HG03521 (cell line): Measurements from ENCODE around the gene JPH4.
"Not testable (repeated sequence)": the region's sequence is repeated elsewhere in the genome, so short reads cannot be mapped to it uniquely, and the experiment has no call there.

ENCODE experiments used
- ATAC-seq: cut with Tn5 transposase; IDR thresholded peaks from one replicate; pipeline ENCODE4 v1.9.1; 2021; ENCODE audit warnings: mild to moderate bottlenecking, moderate library complexity; ENCODE audit not compliant: unreplicated experiment

Gene JPH4

DNA sequence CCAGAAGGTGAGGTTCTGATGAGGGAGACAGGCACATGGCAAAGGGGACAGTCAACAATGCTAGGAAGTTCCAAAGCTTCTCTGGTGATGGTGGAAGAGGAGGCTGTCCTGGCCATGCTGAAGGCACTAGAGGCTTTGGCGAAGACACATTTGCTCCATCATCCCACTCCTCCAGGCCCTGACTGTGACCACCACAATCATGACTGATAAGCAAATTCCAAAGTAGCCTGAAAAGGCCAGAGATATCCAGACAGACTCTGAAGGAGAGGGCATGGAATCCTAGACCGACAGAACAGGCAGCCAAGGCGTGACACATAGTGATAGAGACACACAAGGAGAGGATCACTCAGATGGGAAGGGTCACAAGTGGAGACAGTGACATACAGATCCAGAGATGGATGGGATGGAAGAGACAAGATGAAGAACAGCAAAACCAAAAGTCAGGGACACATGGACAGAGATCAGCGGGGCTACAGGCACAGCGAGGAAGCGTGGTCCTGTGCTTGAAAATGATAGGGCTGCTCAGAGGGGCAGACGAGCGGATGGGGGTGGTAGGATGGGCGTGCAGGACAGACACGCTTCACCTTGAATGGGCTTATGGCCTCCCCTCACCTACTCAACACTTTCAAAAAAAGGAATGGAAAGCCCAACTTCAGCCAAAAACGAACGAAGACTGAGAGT, 28.3 kb downstream of the JPH4 start:
- no peak for ATAC-seq

DNA sequence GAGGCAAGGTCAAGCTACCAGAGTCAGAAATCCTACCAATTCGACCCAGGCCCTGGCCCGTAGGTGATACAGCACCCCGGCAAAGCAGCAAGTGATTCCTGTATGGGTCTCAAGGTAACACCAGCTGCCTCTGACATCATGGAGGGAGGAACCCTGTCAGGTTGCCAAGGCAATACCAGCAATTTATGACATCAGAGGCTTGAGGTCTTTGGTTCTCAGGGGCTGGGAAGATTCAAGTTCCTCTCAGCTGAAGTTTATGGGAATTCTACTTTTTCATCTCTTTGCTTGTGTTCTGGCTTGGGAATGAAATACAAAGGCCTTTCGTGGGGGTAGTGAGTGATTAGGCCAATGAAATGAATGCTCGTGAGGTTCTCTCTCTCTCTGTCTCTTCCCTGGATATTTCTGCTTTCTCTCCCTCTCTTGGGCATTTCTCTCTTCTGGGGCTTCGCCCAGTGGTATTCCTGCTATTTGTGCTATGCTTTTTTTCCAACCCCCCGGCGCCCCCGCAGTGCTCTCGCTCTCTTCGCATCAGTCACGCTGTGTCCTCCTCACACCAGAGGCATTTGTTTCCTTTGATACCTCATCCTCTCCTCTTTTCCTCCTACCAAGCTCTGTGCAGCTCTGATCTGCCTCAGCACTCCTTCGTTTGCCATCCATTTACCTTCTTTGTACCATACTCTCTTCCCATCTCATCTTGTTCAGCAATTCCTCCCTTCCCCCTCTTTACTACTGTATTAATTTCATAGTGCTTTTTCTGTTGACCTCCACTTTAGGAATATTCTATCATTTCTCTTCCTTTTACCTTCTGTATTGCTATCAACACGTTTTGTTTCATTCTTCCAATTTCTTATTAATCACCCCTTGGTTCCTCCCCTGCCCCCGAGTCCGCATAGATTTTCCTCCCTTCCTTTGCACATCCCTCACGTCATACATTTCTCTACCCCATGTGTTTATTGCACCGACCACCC, 30.0 kb downstream of the JPH4 start:
- ATAC-seq: no peak

DNA sequence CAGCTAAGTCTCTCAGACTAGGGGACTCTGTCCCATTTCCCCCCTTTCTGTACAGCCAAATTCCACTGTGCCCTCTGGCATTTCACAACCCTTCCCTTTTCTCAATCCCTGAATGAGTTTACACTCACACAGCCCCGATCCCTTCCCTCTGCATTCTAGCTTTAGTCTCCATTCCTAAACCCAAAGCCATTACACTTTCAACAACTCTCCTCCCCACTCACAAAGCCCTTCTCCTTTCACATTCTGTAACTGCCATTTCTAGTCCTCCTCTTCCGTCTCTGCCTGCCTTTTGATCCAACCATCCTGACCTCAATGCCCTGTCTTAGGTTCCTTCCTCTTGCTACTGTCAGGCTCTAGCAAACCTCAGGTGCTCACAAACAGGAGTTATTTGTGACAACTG, 30.7 kb downstream of the JPH4 start:
- ATAC-seq: no peak

DNA sequence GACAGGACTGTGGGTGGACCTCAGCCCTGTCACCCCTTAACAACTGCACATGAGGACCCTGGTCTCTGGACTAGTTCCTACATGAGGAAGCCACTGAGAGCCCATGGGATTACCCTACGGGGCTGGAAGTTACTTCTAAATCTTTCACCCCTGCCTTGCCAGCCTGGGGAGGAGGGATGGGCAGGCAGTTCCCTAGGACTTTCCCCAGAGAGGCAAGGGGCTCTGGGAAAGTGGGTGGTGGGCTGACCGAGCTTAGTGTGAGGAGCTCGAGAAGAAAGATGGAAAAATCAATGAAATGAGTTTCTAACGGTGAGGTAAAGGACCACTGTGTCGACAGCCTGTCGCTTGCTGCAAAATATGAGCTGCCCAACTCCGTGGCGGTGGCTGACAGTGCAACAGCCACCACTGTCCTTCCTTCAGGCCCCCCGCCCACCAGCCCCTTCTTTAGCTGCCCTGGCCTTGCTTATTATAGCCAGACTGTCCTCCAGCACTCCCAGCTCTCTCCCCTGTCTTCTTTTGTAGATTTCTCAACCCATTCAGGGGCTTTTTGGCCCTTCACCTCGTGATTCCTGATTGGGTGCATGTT, 32.0 kb downstream of the JPH4 start:
- no peak for ATAC-seq

DNA sequence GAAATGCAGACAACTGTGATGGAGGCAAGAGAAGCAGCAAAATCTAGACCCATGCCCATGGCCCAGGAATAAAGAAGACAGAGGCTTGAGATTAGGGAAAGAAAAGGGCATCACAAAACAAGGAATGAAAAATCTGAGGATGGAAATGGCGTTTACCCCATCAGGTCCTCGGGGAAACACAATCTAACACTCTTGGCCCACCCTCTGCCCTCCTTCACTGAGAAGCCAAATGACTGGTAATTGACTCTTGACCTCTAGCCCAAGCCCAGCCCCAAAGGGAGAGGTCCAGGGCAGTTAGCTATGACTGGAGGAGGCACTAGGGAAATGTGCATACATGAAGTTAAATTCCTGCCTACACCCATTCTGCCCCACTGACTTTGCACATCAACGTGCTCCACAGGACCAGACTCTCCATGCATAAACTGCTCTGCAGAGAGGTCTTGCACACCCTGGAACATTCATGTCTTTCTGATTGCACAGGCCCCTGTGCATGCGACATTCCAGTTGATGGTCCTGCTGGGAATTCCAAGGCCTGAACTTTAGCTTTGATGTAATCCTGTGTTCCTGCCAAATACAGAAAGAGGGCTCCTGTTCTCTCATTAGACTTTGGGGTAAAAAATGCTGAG, 32.7 kb downstream of the JPH4 start:
- ATAC-seq: no peak

DNA sequence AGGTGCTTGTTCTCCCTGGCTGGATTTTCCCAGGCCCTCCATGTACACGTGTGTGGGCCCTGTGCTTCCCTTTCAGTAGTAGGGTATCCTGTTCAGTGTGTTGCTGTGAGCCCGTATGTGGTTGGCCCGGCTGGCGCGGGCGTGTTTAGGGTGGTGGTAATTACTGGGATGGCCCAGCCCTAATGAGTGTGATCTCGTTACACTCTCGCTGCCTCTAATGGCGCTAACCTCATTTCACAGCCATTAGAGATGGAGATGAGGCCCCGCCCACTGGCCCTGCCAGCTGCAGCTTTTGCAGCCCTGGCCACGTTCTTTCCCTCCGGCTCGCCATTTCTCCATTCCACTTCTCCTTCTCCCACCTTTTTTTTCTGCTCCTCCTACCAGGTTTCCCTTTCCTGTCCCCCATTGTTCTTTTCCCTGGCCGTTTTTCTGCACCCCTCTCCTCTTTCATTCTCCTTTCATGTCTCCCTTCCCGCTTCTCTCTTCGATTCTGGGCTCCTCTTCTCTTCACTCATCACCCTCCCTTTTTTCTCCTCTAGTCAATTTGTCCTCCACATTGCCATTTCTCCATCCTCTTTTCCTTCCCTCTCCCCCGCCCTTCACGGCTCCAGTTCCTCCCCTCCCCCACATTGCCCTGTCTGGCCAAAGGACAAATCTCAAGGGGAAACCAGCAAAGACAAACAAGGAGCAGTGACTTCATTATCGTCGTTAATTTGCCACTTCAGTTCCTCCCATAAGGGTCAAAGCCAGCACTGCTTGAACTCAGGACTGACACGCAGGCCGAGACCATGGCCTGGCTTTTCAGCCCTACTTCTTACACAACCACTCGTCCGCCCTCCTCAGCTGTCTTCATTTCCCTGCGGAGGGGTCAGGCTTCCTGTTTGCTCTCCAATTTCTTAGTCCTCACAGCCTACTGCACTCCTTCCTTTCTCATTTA, 33.8 kb downstream of the JPH4 start:
- no peak for ATAC-seq

DNA sequence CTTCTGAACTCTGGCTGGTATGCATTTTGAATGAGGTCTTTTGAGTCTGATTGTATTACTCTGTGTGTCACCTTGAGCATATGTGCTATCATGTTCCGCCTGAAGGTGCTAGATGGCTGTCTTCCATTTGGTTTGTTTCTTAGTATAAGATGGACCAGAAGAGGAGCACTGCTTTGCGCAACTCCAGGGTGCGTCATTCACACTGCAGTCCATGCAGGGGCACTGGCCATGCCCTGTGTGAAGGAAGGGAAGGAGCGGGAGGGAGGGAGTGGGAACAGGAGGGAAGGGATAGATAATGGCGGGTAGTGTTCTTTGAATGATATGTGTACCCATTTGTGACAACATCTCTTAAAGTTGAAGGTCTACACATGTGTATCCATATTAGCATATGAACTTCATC, 35.2 kb downstream of the JPH4 start:
- no peak for ATAC-seq

DNA sequence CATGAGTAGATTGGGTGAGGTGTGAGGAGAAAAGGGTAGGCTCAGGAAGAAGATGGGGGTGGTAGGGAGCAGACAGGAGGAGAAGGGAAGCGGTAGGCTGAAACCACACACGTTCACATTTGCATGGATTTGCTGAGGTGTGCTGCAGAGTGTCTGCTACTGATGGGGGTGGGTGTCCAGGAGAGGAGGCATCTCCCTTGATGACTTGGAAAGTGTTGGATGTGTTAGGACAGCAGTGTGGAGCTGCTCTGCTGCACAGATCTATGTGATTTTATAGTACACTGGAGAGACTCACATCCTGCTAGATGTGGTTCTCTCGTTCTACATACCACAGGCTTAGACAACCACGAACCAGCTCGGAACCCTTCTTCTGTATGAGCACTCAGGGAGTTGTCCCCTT, 36.3 kb downstream of the JPH4 start:
- ATAC-seq: no peak

DNA sequence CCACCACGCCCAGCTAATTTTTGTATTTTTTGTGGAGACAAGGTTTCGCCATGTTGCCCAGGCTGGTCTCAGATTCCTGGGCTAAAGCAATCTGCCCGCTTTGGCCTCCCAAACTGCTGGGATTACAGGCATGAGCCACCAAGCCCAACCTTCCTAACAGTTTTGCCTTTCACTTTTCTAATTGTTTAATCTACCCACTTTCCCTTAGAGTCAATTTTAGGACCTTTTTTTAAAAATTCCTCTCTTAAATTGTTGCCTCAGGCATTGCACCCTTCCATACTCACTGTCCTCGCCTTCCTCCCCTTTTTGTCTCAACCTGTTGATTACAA, 38.5 kb downstream of the JPH4 start:
- ATAC-seq: no peak

DNA sequence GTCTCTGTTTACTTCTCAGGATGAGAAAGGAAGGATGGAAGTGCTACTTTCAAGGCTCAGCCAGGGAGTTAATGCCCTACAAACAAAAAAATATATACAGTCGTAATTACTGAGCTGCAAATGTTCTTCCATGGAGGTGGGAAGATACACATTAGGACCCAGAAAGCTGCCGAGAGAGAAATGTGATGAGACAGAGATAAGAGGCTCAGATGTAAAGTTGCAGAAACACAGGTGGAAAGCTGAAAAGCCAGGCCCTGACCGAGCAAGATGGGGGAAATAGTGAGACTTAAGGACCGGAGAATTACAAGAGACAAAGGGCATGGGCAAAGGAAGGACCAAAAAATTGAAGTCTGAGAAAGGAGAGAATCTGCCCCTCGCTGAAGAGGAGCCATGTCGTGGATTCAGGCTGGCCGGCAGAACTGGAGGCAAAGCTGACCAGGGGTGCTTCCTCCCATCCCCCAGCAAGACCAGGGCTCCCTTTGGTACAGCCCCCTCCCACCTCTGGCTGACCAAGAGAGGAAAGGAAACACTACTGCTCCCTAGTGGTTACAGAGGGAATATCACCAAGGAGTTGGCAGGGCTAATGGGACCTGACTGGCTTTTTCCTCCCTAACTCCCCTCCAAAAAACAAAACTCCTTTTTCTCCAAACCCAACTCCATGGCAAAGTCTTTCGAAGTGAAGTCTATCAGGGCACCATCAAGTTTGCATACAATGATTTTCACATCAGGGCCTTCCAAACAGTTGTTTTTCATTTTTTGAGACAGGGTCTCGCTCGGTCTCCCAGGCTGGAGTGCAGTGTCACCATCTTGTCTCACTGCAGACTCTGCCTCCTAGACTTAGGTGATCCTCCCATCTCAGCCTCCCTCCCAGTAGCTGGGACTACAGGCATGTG, 39.1 kb downstream of the JPH4 start:
- ATAC-seq: no peak

DNA sequence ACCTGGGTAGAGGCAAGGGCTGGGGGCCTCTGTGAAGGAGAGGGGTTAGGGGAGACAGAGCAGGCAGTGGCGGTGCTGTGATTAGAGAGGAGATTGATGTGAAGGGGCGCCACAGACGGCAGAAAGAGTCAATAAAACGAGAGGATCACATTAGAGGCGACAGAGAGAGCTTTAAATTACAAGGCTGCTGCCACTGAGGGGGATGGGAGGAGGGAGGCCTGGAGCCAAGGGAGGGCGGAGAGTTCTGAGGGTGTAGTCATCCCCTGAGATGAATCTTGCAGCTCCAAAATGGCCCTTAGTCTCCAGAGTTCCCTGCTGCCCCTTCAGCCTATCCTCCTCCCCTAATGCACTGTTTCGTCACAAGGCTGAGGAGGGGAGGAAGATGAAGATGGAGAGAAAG, 39.8 kb downstream of the JPH4 start:
- ATAC-seq: no peak

DNA sequence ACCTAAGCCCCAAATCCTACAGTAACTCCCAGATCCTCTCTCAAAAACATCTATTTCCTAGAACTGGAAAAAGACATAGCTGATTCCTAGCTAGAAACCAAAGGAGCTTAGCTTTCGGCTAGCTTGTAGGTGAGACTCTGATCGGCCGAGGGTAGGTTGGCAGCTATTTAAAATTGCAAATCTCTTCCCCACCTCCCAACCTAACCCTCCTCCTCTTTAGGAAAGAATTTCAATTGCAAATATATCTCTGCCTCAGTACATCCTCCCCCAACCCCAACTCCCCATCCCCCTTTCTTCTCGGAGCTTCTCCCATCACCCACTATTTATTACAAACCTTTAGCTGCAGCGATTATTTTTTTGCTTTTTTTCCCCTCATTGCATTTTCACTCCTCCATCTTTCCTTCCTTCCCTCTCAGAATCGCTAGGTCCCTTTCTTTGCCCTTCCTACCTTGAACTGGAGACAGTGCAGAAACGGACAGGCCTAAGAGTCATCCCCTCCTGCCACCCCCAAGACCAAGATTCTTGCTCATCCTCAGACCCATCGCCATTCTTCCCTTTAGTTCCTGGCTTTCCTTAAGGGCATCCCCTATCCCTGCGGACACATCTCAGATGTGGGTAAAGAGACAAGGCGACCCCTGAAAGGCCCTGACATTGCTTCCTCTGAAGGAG, 40.4 kb downstream of the JPH4 start:
- ATAC-seq: no peak

DNA sequence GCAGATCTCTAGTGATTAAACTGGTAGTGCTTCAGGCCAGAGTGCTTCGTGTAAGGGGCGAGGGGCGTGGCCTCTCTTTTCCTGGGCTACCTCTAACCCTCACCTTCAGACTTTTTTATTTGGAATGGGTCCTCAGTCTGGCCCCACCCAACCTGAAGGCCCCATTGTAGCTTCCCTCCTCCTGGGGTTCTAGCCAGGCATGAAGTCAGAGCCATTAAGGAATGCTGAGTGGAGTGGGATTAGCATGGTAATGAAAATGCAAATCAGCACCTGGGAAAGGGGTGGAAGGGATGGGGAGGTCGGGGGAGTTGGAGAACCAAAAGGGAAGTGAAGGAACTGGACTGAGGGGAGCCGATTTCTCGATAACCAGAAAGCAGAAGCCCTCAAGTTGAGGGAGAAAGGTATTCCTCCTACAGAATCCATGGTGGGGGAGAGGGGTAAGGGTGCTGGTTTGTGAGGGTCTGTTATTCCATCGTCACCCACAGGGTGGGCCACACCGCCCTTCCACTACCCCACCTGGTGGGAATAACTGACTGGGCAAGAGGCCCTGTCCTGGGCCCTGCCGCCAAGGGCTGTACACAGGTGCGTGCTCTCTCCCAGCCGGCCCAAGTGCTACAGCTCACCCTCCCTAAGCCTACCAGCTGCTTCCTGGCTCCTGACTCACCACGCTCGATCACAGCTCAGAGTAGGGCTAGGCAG, 41.1 kb downstream of the JPH4 start:
- no peak for ATAC-seq

DNA sequence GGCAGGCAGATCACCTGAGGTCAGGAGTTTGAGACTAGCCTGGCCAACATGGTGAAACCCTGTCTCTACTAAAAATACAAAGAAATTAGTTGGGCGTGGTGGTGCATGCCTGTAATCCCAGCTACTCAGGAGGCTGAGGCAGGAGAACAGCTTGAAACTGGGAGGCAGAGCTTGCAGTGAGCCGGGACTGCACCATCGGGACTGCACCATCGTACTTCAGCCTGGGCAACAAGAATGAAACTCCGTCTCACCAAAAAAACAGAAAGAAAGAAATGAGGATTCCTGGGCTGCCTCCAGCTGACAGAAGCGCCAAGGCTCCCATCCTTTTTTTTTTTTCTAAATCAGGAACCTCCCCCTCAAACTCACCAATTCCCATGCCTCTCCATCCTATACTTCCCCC, 41.7 kb downstream of the JPH4 start:
- ATAC-seq: not testable (repeated sequence)

DNA sequence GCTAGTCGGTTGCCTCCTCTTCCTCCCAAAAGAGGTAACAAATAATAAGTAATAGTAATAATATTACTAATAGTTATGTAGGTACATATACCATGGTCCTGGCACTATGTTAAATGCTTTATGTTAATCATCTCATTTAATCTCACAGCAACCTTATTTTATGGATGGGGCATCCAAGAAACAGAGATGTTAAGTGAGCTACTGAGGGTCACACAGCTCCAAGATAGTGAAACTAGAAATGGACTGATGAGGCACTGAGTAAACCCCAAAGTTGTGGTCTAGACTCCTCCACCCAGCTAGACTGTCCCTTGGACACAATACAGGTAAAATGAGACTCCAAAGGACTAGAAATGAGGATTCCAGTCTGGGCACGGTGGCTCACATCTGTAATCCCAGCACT, 42.1 kb downstream of the JPH4 start:
- no peak for ATAC-seq

DNA sequence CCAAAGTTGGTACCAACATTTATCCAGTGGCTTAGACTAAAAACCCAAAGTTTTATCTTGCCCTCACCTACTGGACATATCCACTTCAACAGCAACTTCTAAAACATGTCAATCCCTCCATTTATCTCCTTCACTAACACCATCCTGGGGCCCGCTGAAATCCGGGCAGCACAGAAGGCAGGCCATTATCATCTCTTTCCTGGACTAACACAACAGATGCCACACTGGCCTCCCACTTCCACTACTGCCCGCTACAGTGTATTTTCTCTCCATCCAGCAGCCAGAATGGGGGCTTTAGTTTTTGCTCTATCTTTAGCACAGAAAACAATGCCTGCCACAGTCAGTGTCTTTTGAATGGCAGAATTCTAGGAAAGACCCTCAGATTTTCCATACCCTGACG, 42.6 kb downstream of the JPH4 start:
- ATAC-seq: no peak

DNA sequence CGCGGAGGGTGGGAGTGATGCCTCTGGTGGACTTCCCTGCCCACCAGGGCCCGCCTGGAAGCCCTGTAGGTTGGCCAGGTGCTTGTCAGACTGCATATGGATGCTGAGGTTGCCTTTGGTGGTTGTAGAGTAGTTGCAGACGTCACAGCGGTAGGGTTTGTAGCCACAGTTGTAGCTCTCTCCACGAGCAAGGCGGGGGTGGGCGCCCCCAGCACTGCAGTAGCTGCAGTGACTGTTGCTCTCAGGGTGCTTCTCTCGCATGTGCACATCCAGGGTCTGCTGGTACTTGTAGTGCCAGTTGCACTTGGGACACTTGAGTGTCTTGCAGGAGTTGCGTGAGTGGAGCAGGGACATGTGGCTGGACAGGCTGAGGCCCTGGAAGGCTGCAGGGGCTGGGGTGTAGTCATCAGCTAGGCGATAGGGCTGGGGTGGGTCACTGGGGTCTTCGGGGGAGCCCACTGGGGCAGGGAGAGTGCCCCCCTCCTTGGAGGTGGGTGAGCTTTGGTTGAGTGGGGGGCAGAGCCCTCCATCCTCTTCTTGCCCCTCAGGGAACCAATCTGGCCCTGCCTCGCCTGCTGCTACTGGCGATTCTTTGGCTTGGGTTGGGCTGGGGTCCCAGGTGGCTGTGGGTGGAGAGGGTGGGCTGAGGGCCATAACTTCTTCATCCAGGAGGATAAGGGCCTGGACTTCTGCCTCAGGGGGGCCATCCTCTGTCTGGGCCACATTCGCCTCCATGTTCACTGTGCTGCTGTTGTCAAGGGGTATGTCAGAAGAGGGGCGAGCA, 44.7 kb downstream of the JPH4 start:
- no peak for ATAC-seq

DNA sequence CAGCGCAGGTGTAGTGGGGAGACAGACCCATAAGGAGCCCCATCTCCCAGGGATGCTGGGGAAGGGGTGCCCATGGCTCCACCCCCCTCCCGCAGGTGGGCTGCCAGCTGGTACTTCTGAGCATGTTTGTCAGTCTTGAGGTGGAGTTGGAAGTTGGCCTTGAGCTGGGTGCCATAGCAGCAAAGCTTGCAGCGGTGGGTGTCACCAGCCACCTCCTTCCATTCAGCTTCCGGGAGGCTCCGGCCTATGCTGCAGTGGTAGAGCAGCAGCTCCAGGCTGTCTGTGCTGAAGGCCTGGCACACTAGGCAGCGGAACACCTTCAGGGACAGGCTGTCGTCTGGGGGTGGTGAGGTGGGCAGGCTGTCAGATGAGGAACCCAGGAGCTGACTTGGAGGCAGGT, 45.9 kb downstream of the JPH4 start:
- ATAC-seq: no peak
